ENCODE measurements around the gene TM4SF20.

DNA sequence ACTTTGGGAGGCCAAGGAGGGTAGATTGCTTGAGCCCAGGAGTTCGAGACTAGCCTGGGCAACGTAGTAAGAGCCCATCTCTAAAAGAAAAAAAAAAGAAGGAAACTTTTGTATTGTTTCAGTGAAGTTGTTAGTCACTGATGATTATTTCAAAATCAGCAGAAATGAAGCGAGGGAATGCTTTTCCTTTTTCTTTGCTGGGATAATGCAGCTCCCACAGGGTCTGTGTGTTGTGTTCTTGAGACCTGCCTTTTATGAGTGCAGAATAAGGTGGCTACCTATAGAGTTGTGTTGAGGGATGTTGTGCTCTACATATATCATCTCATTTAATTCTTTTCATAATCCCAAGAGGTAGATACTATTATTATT lies 11.7 kb downstream of the TM4SF20 start:
- TF ChIP-seq, protein P1, sequence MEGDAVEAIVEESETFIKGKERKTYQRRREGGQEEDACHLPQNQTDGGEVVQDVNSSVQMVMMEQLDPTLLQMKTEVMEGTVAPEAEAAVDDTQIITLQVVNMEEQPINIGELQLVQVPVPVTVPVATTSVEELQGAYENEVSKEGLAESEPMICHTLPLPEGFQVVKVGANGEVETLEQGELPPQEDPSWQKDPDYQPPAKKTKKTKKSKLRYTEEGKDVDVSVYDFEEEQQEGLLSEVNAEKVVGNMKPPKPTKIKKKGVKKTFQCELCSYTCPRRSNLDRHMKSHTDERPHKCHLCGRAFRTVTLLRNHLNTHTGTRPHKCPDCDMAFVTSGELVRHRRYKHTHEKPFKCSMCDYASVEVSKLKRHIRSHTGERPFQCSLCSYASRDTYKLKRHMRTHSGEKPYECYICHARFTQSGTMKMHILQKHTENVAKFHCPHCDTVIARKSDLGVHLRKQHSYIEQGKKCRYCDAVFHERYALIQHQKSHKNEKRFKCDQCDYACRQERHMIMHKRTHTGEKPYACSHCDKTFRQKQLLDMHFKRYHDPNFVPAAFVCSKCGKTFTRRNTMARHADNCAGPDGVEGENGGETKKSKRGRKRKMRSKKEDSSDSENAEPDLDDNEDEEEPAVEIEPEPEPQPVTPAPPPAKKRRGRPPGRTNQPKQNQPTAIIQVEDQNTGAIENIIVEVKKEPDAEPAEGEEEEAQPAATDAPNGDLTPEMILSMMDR (IDR thresholded peaks at IDR 0.05), result no peak
- no peak for TF ChIP-seq POLR2AphosphoS5 (IDR thresholded peaks at IDR 0.05)

All from breast epithelium (tissue), 3 donors.